GM23338 (cell line): ENCODE data around the gene SH3RF2. TPM values are rescaled to one million over a fixed set of nuclear protein-coding genes. Genes with fewer than 3 reads are reported as not detected.
"Not testable (repeated sequence)": the region's sequence is repeated elsewhere in the genome, so short reads cannot be mapped to it uniquely, and the experiment has no call there.

ENCODE experiments used
- ATAC-seq: fragments of 200-7000 bp; cut with Tn5 transposase; 3 replicates; pipeline ENCODE4 v1.9.1; 2020
- DNase-seq: peaks from one replicate; pipeline ENCODE4 v3.0.0-alpha.2; 2015; ENCODE audit warnings: low spot score
- H2AFZ ChIP-seq: fragments of 200-600 bp; sonication (generic); 2 replicates; pipeline ENCODE4 v1.8.0; 2016; ENCODE audit warnings: antibody characterized with exemption, mild to moderate bottlenecking, moderate library complexity
- H3F3A ChIP-seq: fragments of 200-600 bp; sonication (generic); replicated peaks from 2 replicates; pipeline ENCODE4 v1.8.0; 2017; ENCODE audit warnings: antibody characterized with exemption, mixed run types, low read depth
- H3K27ac ChIP-seq: fragments of 200-600 bp; sonication (generic); 2 replicates; pipeline ENCODE4 v1.6.1; 2016; ENCODE audit warnings: low read depth
- H3K27me3 ChIP-seq: fragments of 200-600 bp; sonication (generic); 2 replicates; pipeline ENCODE4 v1.8.0; 2016; ENCODE audit warnings: mild to moderate bottlenecking, mixed run types, moderate library complexity; ENCODE audit not compliant: insufficient read depth
- H3K36me3 ChIP-seq: fragments of 200-600 bp; sonication (generic); 2 replicates; pipeline ENCODE4 v1.8.0; 2016; ENCODE audit warnings: mild to moderate bottlenecking; ENCODE audit not compliant: insufficient read depth
- H3K4me1 ChIP-seq: fragments of 200-600 bp; sonication (generic); 2 replicates; pipeline ENCODE4 v1.8.0; 2016; ENCODE audit warnings: mild to moderate bottlenecking, moderate library complexity; ENCODE audit not compliant: insufficient read depth
- H3K4me2 ChIP-seq: fragments of 200-600 bp; sonication (generic); 2 replicates; pipeline ENCODE4 v1.7.1; 2017; ENCODE audit warnings: mixed run types
- H3K4me3 ChIP-seq: fragments of 200-600 bp; sonication (generic); 2 replicates; pipeline ENCODE4 v1.6.1; 2016; ENCODE audit warnings: mixed run types
- H3K79me2 ChIP-seq: fragments of 200-600 bp; sonication (generic); replicated peaks from 2 replicates; pipeline ENCODE4 v1.8.0; 2017; ENCODE audit warnings: mild to moderate bottlenecking; ENCODE audit not compliant: insufficient read depth
- H3K9me2 ChIP-seq: fragments of 200-600 bp; sonication (generic); 2 replicates; pipeline ENCODE4 v1.8.0; 2017; ENCODE audit not compliant: insufficient read depth
- H4K20me1 ChIP-seq: fragments of 200-600 bp; sonication (generic); replicated peaks from 2 replicates; pipeline ENCODE4 v1.8.0; 2017; ENCODE audit warnings: mild to moderate bottlenecking; ENCODE audit not compliant: insufficient read depth
- H3K27ac Mint-ChIP-seq: 2 replicates; pipeline ENCODE4 v1.8.0; 2020; ENCODE audit warnings: inconsistent platforms, mild to moderate bottlenecking, moderate library complexity, mixed read lengths
- H3K27me3 Mint-ChIP-seq: 3 replicates; pipeline ENCODE4 v1.8.0; 2022; ENCODE audit warnings: low read depth, mild to moderate bottlenecking, moderate library complexity, mixed read lengths, inconsistent platforms; ENCODE audit not compliant: insufficient read depth, poor library complexity
- H3K36me3 Mint-ChIP-seq: 3 replicates; pipeline ENCODE4 v1.8.0; 2021; ENCODE audit warnings: low read depth, mild to moderate bottlenecking, inconsistent platforms, moderate library complexity, mixed read lengths
- H3K4me1 Mint-ChIP-seq: 3 replicates; pipeline ENCODE4 v1.8.0; 2020; ENCODE audit warnings: mild to moderate bottlenecking, inconsistent platforms, mixed read lengths
- H3K4me3 Mint-ChIP-seq: 3 replicates; pipeline ENCODE4 v1.8.0; 2021; ENCODE audit warnings: moderate library complexity, mild to moderate bottlenecking, inconsistent platforms, mixed read lengths
- H3K9me3 Mint-ChIP-seq: 3 replicates; pipeline ENCODE4 v1.8.0; 2020; ENCODE audit warnings: moderate library complexity, mild to moderate bottlenecking, inconsistent platforms, mixed read lengths
- CREB1 ChIP-seq: fragments of 250-450 bp; sonication (Bioruptor Pico); IDR thresholded peaks from 2 replicates; pipeline ENCODE4 v1.5.0; 2020; ENCODE audit warnings: low read depth, mild to moderate bottlenecking, moderate library complexity
- EZH2 ChIP-seq: fragments of 200-600 bp; sonication (generic); IDR thresholded peaks from one replicate; pipeline ENCODE4 v1.8.0; 2017; ENCODE audit warnings: antibody characterized with exemption, mild to moderate bottlenecking, low read depth; ENCODE audit not compliant: unreplicated experiment
- EZH2phosphoT487 ChIP-seq: fragments of 200-600 bp; sonication (generic); IDR thresholded peaks from one replicate; pipeline ENCODE4 v1.8.1; 2018; ENCODE audit warnings: antibody characterized with exemption; ENCODE audit not compliant: unreplicated experiment
- JUNB ChIP-seq: IDR thresholded peaks from one replicate; pipeline ENCODE4 v1.6.1; 2016; ENCODE audit warnings: antibody characterized with exemption; ENCODE audit not compliant: unreplicated experiment
- NANOG ChIP-seq: IDR thresholded peaks from 2 replicates; pipeline ENCODE4 v1.6.1; 2016; ENCODE audit warnings: antibody characterized with exemption, borderline replicate concordance
- POLR2AphosphoS5 ChIP-seq: IDR thresholded peaks from 2 replicates; pipeline ENCODE4 v1.6.1; 2016; ENCODE audit warnings: antibody characterized with exemption, low read depth
- ZNF114 ChIP-seq: fragments of 250-450 bp; sonication (Bioruptor Pico); IDR thresholded peaks from 2 replicates; pipeline ENCODE4 v1.5.0; 2020; ENCODE audit warnings: mild to moderate bottlenecking, moderate library complexity
- ZNF331 ChIP-seq: fragments of 250-450 bp; sonication (Bioruptor Pico); IDR thresholded peaks from 2 replicates; pipeline ENCODE4 v1.5.0; 2020; ENCODE audit warnings: low read depth, mild to moderate bottlenecking, moderate library complexity
- polyA plus RNA-seq: library from polyadenylated mRNA; unstranded; fragments of >200 nt; fragmentation: Nextera tagmentation; extraction: Ambion mirVana; gene quantifications from 2 replicates; pipeline ENCODE4 v1.2.1, GENCODE V29; 2016
- total RNA-seq: library from RNA; depleted of rRNA; stranded (reverse); fragments of >200 nt; shearing (Covaris generic); gene quantifications from 2 replicates; pipeline ENCODE4 v1.2.3, GENCODE V29; 2014
- TF ChIP-seq, protein P1 (sequence below): fragments of 250-450 bp; sonication (Bioruptor Pico); IDR thresholded peaks from 2 replicates; pipeline ENCODE4 v1.5.0; 2020; ENCODE audit warnings: mild to moderate bottlenecking, moderate library complexity
- TF ChIP-seq, protein P2 (sequence below): IDR thresholded peaks from one replicate; pipeline ENCODE4 v1.6.1; 2018; ENCODE audit warnings: antibody characterized with exemption; ENCODE audit not compliant: unreplicated experiment

SH3RF2 gene
- total and polyA plus RNA-seq, 2 experiments from 2014 or later: 1.7 to 2.4 TPM

DNA sequence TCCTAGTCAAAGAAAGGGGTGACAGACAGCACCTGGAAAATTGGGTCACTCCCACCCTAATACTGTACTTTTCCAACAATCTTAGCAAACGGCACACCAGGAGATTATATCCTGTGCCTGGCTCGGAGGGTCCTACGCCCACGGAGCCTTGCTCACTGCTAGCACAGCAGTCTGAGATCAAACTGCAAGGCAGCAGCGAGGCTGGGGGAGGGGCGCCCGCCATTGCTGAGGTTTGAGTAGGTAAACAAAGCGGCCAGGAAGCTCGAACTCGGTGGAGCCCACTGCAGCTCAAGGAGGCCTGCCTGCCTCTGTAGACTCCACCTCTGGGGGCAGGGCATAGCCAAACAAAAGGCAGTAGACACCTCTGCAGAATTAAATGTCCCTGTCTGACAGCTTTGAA, 45.0 kb upstream of the SH3RF2 start:
- not testable (repeated sequence) for H3K4me3 Mint-ChIP-seq, H3K27me3 Mint-ChIP-seq, H3K4me1 Mint-ChIP-seq, H3K79me2 ChIP-seq, H3K27me3 ChIP-seq, H3K27ac ChIP-seq, H3K4me1 ChIP-seq, DNase-seq, H3K9me2 ChIP-seq, H2AFZ ChIP-seq, H3K4me2 ChIP-seq, H3K27ac Mint-ChIP-seq, H3F3A ChIP-seq, H3K36me3 ChIP-seq, H3K4me3 ChIP-seq, H4K20me1 ChIP-seq, ATAC-seq
- H3K36me3 Mint-ChIP-seq: peaks cover 14% of the 10 kb centered on the region
- peaks cover 39% of the 10 kb centered on the region for H3K9me3 Mint-ChIP-seq

DNA sequence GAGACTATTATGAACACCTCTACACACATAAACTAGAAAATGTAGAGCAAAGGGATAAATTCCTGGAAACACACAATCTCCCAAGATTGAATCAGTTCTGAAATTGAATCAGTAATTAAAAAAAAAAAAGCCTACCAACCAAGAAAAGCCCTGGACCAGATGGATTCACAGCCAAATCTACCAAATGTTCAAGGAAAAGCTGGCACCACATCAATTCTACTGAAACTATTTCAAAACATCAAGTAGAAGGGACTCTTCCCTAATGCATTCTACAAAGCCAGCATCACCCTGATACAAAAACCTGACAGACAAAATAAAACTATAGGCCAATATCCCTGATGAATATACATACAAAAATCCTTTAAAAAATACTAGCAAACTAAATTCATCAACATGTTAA, 38.2 kb upstream of the SH3RF2 start:
- DNase-seq: no peak
- no peaks in the 10 kb centered on the region for H3K79me2 ChIP-seq

More for the DNA sequence above, 38.2 kb upstream of the SH3RF2 start:
- no peaks in the 10 kb centered on the region for H3K27me3 ChIP-seq
- H3K9me2 ChIP-seq: 0 out of 2 replicates have a peak, but pooled peaks cover 4% of the 10 kb centered on the region
- H3K27ac ChIP-seq: no peak overlapping the region
- H3K4me1 Mint-ChIP-seq: no peaks in the 10 kb centered on the region
- no peaks in the 10 kb centered on the region for H3K4me1 ChIP-seq
- H2AFZ ChIP-seq: no peak overlapping the region
- H3K27ac Mint-ChIP-seq: no peak overlapping the region
- H3K36me3 ChIP-seq: no peaks in the 10 kb centered on the region
- H4K20me1 ChIP-seq: no peaks in the 10 kb centered on the region
- peaks cover 4% of the 10 kb centered on the region; the same call in 2 of the 3 replicates for H3K36me3 Mint-ChIP-seq
- H3K4me3 ChIP-seq: no peak overlapping the region
- peaks cover 15% of the 10 kb centered on the region for H3K9me3 Mint-ChIP-seq
- peaks cover 3% of the 10 kb centered on the region for H3K27me3 Mint-ChIP-seq
- TF ChIP-seq, protein P1, sequence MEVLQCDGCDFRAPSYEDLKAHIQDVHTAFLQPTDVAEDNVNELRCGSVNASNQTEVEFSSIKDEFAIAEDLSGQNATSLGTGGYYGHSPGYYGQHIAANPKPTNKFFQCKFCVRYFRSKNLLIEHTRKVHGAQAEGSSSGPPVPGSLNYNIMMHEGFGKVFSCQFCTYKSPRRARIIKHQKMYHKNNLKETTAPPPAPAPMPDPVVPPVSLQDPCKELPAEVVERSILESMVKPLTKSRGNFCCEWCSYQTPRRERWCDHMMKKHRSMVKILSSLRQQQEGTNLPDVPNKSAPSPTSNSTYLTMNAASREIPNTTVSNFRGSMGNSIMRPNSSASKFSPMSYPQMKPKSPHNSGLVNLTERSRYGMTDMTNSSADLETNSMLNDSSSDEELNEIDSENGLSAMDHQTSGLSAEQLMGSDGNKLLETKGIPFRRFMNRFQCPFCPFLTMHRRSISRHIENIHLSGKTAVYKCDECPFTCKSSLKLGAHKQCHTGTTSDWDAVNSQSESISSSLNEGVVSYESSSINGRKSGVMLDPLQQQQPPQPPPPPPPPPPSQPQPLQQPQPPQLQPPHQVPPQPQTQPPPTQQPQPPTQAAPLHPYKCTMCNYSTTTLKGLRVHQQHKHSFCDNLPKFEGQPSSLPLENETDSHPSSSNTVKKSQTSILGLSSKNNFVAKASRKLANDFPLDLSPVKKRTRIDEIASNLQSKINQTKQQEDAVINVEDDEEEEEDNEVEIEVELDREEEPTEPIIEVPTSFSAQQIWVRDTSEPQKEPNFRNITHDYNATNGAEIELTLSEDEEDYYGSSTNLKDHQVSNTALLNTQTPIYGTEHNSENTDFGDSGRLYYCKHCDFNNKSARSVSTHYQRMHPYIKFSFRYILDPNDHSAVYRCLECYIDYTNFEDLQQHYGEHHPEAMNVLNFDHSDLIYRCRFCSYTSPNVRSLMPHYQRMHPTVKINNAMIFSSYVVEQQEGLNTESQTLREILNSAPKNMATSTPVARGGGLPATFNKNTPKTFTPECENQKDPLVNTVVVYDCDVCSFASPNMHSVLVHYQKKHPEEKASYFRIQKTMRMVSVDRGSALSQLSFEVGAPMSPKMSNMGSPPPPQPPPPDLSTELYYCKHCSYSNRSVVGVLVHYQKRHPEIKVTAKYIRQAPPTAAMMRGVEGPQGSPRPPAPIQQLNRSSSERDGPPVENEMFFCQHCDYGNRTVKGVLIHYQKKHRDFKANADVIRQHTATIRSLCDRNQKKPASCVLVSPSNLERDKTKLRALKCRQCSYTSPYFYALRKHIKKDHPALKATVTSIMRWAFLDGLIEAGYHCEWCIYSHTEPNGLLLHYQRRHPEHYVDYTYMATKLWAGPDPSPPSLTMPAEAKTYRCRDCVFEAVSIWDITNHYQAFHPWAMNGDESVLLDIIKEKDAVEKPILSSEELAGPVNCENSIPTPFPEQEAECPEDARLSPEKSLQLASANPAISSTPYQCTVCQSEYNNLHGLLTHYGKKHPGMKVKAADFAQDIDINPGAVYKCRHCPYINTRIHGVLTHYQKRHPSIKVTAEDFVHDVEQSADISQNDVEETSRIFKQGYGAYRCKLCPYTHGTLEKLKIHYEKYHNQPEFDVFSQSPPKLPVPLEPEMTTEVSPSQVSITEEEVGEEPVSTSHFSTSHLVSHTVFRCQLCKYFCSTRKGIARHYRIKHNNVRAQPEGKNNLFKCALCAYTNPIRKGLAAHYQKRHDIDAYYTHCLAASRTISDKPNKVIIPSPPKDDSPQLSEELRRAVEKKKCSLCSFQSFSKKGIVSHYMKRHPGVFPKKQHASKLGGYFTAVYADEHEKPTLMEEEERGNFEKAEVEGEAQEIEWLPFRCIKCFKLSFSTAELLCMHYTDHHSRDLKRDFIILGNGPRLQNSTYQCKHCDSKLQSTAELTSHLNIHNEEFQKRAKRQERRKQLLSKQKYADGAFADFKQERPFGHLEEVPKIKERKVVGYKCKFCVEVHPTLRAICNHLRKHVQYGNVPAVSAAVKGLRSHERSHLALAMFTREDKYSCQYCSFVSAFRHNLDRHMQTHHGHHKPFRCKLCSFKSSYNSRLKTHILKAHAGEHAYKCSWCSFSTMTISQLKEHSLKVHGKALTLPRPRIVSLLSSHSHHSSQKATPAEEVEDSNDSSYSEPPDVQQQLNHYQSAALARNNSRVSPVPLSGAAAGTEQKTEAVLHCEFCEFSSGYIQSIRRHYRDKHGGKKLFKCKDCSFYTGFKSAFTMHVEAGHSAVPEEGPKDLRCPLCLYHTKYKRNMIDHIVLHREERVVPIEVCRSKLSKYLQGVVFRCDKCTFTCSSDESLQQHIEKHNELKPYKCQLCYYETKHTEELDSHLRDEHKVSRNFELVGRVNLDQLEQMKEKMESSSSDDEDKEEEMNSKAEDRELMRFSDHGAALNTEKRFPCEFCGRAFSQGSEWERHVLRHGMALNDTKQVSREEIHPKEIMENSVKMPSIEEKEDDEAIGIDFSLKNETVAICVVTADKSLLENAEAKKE (CRISPR knock-in tag): no peak
- TF ChIP-seq, protein P2, sequence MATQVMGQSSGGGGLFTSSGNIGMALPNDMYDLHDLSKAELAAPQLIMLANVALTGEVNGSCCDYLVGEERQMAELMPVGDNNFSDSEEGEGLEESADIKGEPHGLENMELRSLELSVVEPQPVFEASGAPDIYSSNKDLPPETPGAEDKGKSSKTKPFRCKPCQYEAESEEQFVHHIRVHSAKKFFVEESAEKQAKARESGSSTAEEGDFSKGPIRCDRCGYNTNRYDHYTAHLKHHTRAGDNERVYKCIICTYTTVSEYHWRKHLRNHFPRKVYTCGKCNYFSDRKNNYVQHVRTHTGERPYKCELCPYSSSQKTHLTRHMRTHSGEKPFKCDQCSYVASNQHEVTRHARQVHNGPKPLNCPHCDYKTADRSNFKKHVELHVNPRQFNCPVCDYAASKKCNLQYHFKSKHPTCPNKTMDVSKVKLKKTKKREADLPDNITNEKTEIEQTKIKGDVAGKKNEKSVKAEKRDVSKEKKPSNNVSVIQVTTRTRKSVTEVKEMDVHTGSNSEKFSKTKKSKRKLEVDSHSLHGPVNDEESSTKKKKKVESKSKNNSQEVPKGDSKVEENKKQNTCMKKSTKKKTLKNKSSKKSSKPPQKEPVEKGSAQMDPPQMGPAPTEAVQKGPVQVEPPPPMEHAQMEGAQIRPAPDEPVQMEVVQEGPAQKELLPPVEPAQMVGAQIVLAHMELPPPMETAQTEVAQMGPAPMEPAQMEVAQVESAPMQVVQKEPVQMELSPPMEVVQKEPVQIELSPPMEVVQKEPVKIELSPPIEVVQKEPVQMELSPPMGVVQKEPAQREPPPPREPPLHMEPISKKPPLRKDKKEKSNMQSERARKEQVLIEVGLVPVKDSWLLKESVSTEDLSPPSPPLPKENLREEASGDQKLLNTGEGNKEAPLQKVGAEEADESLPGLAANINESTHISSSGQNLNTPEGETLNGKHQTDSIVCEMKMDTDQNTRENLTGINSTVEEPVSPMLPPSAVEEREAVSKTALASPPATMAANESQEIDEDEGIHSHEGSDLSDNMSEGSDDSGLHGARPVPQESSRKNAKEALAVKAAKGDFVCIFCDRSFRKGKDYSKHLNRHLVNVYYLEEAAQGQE: no peak
- no peak for TF ChIP-seq POLR2AphosphoS5
- TF ChIP-seq ZNF114 (CRISPR knock-in tag): no peak
- no peak for TF ChIP-seq JUNB
- TF ChIP-seq NANOG: no peak
- no peak for TF ChIP-seq EZH2
- TF ChIP-seq EZH2phosphoT487: no peak
- TF ChIP-seq CREB1 (CRISPR knock-in tag): no peak
- no peak for TF ChIP-seq ZNF331 (CRISPR knock-in tag)
- no peaks in the 10 kb centered on the region for H3F3A ChIP-seq
- ATAC-seq: no peak
- no peak overlapping the region for H3K4me2 ChIP-seq
- no peak overlapping the region for H3K4me3 Mint-ChIP-seq
